SU-DHL-6 (cell line): ENCODE measurements around the gene TSPAN17.

Source experiments
- EZH2phosphoT487 ChIP-seq: fragments of 200-600 bp; sonication (generic), shearing (Covaris generic); conservative IDR thresholded peaks from 2 replicates; pipeline ENCODE4 v1.6.1; 2018; ENCODE audit warnings: mild to moderate bottlenecking, antibody characterized with exemption, low read length, moderate library complexity, mixed read lengths
- TF ChIP-seq, protein P1 (sequence below): fragments of 200-600 bp; sonication (generic); IDR thresholded peaks from one replicate; pipeline ENCODE4 v1.5.1; 2017; ENCODE audit warnings: antibody characterized with exemption, mild to moderate bottlenecking, low read length, moderate library complexity; ENCODE audit not compliant: insufficient read depth, poor library complexity, severe bottlenecking

DNA sequence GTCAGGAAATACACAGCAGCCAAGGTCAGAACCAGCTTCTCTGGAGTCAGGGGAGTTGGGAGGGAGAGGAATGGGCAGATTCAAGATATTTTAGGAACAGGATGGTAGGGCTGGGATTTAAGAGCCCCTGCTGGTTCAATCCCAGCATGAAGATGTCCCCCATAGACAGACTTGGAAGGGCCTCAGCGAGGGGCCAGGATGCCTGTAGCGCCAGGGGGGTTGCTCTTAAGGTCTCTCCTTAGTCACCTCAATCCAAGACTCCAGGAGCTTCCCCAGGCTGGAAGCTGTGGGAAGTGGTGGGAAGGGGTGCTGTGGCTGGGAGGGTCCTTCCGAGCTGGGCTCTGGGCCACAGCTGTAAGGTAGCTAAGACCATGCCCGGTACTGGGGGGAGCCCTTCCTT, 8.1 kb upstream of the TSPAN17 start:
- TF ChIP-seq, protein P1, sequence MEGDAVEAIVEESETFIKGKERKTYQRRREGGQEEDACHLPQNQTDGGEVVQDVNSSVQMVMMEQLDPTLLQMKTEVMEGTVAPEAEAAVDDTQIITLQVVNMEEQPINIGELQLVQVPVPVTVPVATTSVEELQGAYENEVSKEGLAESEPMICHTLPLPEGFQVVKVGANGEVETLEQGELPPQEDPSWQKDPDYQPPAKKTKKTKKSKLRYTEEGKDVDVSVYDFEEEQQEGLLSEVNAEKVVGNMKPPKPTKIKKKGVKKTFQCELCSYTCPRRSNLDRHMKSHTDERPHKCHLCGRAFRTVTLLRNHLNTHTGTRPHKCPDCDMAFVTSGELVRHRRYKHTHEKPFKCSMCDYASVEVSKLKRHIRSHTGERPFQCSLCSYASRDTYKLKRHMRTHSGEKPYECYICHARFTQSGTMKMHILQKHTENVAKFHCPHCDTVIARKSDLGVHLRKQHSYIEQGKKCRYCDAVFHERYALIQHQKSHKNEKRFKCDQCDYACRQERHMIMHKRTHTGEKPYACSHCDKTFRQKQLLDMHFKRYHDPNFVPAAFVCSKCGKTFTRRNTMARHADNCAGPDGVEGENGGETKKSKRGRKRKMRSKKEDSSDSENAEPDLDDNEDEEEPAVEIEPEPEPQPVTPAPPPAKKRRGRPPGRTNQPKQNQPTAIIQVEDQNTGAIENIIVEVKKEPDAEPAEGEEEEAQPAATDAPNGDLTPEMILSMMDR: no peak
- no peak for TF ChIP-seq EZH2phosphoT487
